GM23338 (cell line): ENCODE results near the gene HERPUD2. TPM values are rescaled to one million over a fixed set of nuclear protein-coding genes. Genes with fewer than 3 reads are reported as not detected.

Experiments used
- ATAC-seq: fragments of 200-7000 bp; cut with Tn5 transposase; 3 replicates; pipeline ENCODE4 v1.9.1; 2020
- DNase-seq: peaks from one replicate; pipeline ENCODE4 v3.0.0-alpha.2; 2015; ENCODE audit warnings: low spot score
- H2AFZ ChIP-seq: fragments of 200-600 bp; sonication (generic); 2 replicates; pipeline ENCODE4 v1.8.0; 2016; ENCODE audit warnings: antibody characterized with exemption, mild to moderate bottlenecking, moderate library complexity
- H3F3A ChIP-seq: fragments of 200-600 bp; sonication (generic); replicated peaks from 2 replicates; pipeline ENCODE4 v1.8.0; 2017; ENCODE audit warnings: antibody characterized with exemption, mixed run types, low read depth
- H3K27ac ChIP-seq: fragments of 200-600 bp; sonication (generic); 2 replicates; pipeline ENCODE4 v1.6.1; 2016; ENCODE audit warnings: low read depth
- H3K27me3 ChIP-seq: fragments of 200-600 bp; sonication (generic); 2 replicates; pipeline ENCODE4 v1.8.0; 2016; ENCODE audit warnings: mild to moderate bottlenecking, mixed run types, moderate library complexity; ENCODE audit not compliant: insufficient read depth
- H3K36me3 ChIP-seq: fragments of 200-600 bp; sonication (generic); 2 replicates; pipeline ENCODE4 v1.8.0; 2016; ENCODE audit warnings: mild to moderate bottlenecking; ENCODE audit not compliant: insufficient read depth
- H3K4me1 ChIP-seq: fragments of 200-600 bp; sonication (generic); 2 replicates; pipeline ENCODE4 v1.8.0; 2016; ENCODE audit warnings: mild to moderate bottlenecking, moderate library complexity; ENCODE audit not compliant: insufficient read depth
- H3K4me2 ChIP-seq: fragments of 200-600 bp; sonication (generic); 2 replicates; pipeline ENCODE4 v1.7.1; 2017; ENCODE audit warnings: mixed run types
- H3K4me3 ChIP-seq: fragments of 200-600 bp; sonication (generic); 2 replicates; pipeline ENCODE4 v1.6.1; 2016; ENCODE audit warnings: mixed run types
- H3K79me2 ChIP-seq: fragments of 200-600 bp; sonication (generic); replicated peaks from 2 replicates; pipeline ENCODE4 v1.8.0; 2017; ENCODE audit warnings: mild to moderate bottlenecking; ENCODE audit not compliant: insufficient read depth
- H3K9me2 ChIP-seq: fragments of 200-600 bp; sonication (generic); 2 replicates; pipeline ENCODE4 v1.8.0; 2017; ENCODE audit not compliant: insufficient read depth
- H4K20me1 ChIP-seq: fragments of 200-600 bp; sonication (generic); replicated peaks from 2 replicates; pipeline ENCODE4 v1.8.0; 2017; ENCODE audit warnings: mild to moderate bottlenecking; ENCODE audit not compliant: insufficient read depth
- H3K27ac Mint-ChIP-seq: 2 replicates; pipeline ENCODE4 v1.8.0; 2020; ENCODE audit warnings: inconsistent platforms, mild to moderate bottlenecking, moderate library complexity, mixed read lengths
- H3K27me3 Mint-ChIP-seq: 3 replicates; pipeline ENCODE4 v1.8.0; 2022; ENCODE audit warnings: low read depth, mild to moderate bottlenecking, moderate library complexity, mixed read lengths, inconsistent platforms; ENCODE audit not compliant: insufficient read depth, poor library complexity
- H3K36me3 Mint-ChIP-seq: 3 replicates; pipeline ENCODE4 v1.8.0; 2021; ENCODE audit warnings: low read depth, mild to moderate bottlenecking, inconsistent platforms, moderate library complexity, mixed read lengths
- H3K4me1 Mint-ChIP-seq: 3 replicates; pipeline ENCODE4 v1.8.0; 2020; ENCODE audit warnings: mild to moderate bottlenecking, inconsistent platforms, mixed read lengths
- H3K4me3 Mint-ChIP-seq: 3 replicates; pipeline ENCODE4 v1.8.0; 2021; ENCODE audit warnings: moderate library complexity, mild to moderate bottlenecking, inconsistent platforms, mixed read lengths
- H3K9me3 Mint-ChIP-seq: 3 replicates; pipeline ENCODE4 v1.8.0; 2020; ENCODE audit warnings: moderate library complexity, mild to moderate bottlenecking, inconsistent platforms, mixed read lengths
- ETS1 ChIP-seq: IDR thresholded peaks from 2 replicates; pipeline ENCODE4 v1.6.1; 2016; ENCODE audit warnings: antibody characterized with exemption
- EZH2 ChIP-seq: fragments of 200-600 bp; sonication (generic); IDR thresholded peaks from one replicate; pipeline ENCODE4 v1.8.0; 2017; ENCODE audit warnings: antibody characterized with exemption, mild to moderate bottlenecking, low read depth; ENCODE audit not compliant: unreplicated experiment
- EZH2phosphoT487 ChIP-seq: fragments of 200-600 bp; sonication (generic); IDR thresholded peaks from one replicate; pipeline ENCODE4 v1.8.1; 2018; ENCODE audit warnings: antibody characterized with exemption; ENCODE audit not compliant: unreplicated experiment
- NANOG ChIP-seq: IDR thresholded peaks from 2 replicates; pipeline ENCODE4 v1.6.1; 2016; ENCODE audit warnings: antibody characterized with exemption, borderline replicate concordance
- ZNF462 ChIP-seq: fragments of 250-450 bp; sonication (Bioruptor Pico); IDR thresholded peaks from 2 replicates; pipeline ENCODE4 v1.5.0; 2020; ENCODE audit warnings: mild to moderate bottlenecking, moderate library complexity
- polyA plus RNA-seq: library from polyadenylated mRNA; unstranded; fragments of >200 nt; fragmentation: Nextera tagmentation; extraction: Ambion mirVana; gene quantifications from 2 replicates; pipeline ENCODE4 v1.2.1, GENCODE V29; 2016
- total RNA-seq: library from RNA; depleted of rRNA; stranded (reverse); fragments of >200 nt; shearing (Covaris generic); gene quantifications from 2 replicates; pipeline ENCODE4 v1.2.3, GENCODE V29; 2014
- TF ChIP-seq, protein P1 (sequence below): IDR thresholded peaks from one replicate; pipeline ENCODE4 v1.6.1; 2018; ENCODE audit warnings: antibody characterized with exemption; ENCODE audit not compliant: unreplicated experiment
- TF ChIP-seq, protein P2 (sequence below), 2 experiments: fragments of 200-600 bp in 1 of 2; sonication (generic) in 1 of 2; conservative IDR thresholded peaks; 2 replicates each; pipeline versions ENCODE4 v1.5.1 to v1.6.1; 2016 to 2017; ENCODE audit warnings: antibody characterized with exemption in 2 of 2, low read depth in 2 of 2, mild to moderate bottlenecking in 2 of 2, moderate library complexity in 1 of 2

HERPUD2 gene
- total and polyA plus RNA-seq, 2 experiments from 2014 or later: 8.0 to 12.0 TPM

DNA sequence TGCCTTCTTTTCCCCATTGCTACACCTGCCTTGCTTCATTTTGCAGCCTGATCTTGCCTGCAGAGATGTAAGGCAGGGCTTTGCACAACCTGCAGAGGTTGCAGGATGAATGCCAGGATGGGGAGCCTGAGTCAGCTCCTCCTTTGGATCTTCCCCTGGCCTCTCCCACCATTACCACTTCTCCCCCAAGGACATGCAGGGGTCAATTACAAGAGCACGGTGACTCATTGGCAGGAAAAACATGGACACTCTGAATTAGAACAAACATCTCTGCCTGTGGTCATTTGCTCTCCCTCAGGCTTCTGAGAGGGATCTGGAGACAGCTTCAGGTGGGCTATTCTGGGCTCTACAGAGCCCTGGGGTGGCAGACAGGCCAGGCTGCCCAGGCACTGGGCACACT, 89.2 kb downstream of the HERPUD2 start:
- H3K36me3 Mint-ChIP-seq: no peaks in the 10 kb centered on the region
- Histone ChIP-seq H3F3A (no peaks in the 10 kb centered on the region), H3K27ac (no peak overlapping the region), H2AFZ (no peak overlapping the region), H4K20me1 (no peaks in the 10 kb centered on the region), H3K9me2 (peaks cover 4% of the 10 kb centered on the region; the same call in 1 of the 2 replicates), H3K27me3 (no peaks in the 10 kb centered on the region), H3K4me2 (no peak overlapping the region), H3K79me2 (no peaks in the 10 kb centered on the region), H3K4me1 (no peaks in the 10 kb centered on the region), H3K4me3 (no peak overlapping the region), H3K36me3 (no peaks in the 10 kb centered on the region)
- H3K4me1 Mint-ChIP-seq: no peaks in the 10 kb centered on the region
- ATAC-seq (no peak), DNase-seq (no peak)
- peaks cover 4% of the 10 kb centered on the region; the same call in 2 of the 3 replicates for H3K9me3 Mint-ChIP-seq
- H3K27ac Mint-ChIP-seq: no peak overlapping the region
- peaks cover 2% of the 10 kb centered on the region for H3K27me3 Mint-ChIP-seq
- no peak overlapping the region for H3K4me3 Mint-ChIP-seq
- TF ChIP-seq ZNF462 (CRISPR knock-in tag): no peak
- no peak for TF ChIP-seq ETS1
- TF ChIP-seq EZH2phosphoT487: no peak
- TF ChIP-seq, protein P1, sequence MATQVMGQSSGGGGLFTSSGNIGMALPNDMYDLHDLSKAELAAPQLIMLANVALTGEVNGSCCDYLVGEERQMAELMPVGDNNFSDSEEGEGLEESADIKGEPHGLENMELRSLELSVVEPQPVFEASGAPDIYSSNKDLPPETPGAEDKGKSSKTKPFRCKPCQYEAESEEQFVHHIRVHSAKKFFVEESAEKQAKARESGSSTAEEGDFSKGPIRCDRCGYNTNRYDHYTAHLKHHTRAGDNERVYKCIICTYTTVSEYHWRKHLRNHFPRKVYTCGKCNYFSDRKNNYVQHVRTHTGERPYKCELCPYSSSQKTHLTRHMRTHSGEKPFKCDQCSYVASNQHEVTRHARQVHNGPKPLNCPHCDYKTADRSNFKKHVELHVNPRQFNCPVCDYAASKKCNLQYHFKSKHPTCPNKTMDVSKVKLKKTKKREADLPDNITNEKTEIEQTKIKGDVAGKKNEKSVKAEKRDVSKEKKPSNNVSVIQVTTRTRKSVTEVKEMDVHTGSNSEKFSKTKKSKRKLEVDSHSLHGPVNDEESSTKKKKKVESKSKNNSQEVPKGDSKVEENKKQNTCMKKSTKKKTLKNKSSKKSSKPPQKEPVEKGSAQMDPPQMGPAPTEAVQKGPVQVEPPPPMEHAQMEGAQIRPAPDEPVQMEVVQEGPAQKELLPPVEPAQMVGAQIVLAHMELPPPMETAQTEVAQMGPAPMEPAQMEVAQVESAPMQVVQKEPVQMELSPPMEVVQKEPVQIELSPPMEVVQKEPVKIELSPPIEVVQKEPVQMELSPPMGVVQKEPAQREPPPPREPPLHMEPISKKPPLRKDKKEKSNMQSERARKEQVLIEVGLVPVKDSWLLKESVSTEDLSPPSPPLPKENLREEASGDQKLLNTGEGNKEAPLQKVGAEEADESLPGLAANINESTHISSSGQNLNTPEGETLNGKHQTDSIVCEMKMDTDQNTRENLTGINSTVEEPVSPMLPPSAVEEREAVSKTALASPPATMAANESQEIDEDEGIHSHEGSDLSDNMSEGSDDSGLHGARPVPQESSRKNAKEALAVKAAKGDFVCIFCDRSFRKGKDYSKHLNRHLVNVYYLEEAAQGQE: no peak
- TF ChIP-seq, protein P2, sequence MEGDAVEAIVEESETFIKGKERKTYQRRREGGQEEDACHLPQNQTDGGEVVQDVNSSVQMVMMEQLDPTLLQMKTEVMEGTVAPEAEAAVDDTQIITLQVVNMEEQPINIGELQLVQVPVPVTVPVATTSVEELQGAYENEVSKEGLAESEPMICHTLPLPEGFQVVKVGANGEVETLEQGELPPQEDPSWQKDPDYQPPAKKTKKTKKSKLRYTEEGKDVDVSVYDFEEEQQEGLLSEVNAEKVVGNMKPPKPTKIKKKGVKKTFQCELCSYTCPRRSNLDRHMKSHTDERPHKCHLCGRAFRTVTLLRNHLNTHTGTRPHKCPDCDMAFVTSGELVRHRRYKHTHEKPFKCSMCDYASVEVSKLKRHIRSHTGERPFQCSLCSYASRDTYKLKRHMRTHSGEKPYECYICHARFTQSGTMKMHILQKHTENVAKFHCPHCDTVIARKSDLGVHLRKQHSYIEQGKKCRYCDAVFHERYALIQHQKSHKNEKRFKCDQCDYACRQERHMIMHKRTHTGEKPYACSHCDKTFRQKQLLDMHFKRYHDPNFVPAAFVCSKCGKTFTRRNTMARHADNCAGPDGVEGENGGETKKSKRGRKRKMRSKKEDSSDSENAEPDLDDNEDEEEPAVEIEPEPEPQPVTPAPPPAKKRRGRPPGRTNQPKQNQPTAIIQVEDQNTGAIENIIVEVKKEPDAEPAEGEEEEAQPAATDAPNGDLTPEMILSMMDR (conservative IDR thresholded peaks at IDR 0.05; ENCODE audit: low read depth in 2 of 2): no peak
- no peak for TF ChIP-seq NANOG
- no peak for TF ChIP-seq EZH2
